Bone marrow (tissue), 2 donors: ENCODE data around the gene BTBD2.
"Not testable (repeated sequence)": the region's sequence is repeated elsewhere in the genome, so short reads cannot be mapped to it uniquely, and the experiment has no call there.

Experiments used
- DNase-seq, 2 donors: peaks; one replicate each; lab custom pipeline; 2025; lab: John Stamatoyannopoulos, UW

Gene BTBD2

DNA sequence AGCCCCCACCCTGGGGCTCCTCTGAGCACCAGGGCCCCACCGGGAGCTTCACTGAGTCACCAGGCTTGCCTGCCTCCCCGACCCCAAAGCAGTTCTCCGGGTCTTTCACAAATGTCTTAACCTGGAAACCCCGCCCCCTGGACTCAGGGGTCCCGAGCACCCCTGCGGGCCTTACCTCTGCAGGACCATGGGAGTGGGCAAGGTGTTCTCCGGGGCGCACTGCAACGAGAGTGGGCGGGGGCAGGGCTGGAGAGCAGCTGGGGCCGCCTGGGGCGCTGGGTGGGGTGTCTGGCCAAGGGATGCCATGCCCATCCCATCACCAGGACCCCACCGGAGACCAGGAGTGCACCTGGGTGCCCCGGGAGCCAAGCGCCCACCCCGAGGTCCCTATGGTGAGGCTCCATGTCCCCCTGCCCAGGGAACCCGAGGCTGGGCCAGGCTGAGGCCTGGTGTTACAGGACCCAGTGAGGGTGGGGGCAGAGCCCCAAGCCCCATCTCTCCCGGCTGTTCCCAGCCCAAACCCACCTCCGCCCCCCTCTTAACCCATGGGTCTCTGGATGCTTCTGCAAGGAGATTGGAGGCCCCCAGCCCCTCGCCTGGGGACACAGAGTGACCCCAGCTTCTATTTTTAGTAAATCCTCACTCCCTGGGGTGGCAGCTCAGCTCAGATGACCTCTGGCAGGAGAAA, 24.6 kb upstream of the BTBD2 start:
- no peak for DNase-seq

DNA sequence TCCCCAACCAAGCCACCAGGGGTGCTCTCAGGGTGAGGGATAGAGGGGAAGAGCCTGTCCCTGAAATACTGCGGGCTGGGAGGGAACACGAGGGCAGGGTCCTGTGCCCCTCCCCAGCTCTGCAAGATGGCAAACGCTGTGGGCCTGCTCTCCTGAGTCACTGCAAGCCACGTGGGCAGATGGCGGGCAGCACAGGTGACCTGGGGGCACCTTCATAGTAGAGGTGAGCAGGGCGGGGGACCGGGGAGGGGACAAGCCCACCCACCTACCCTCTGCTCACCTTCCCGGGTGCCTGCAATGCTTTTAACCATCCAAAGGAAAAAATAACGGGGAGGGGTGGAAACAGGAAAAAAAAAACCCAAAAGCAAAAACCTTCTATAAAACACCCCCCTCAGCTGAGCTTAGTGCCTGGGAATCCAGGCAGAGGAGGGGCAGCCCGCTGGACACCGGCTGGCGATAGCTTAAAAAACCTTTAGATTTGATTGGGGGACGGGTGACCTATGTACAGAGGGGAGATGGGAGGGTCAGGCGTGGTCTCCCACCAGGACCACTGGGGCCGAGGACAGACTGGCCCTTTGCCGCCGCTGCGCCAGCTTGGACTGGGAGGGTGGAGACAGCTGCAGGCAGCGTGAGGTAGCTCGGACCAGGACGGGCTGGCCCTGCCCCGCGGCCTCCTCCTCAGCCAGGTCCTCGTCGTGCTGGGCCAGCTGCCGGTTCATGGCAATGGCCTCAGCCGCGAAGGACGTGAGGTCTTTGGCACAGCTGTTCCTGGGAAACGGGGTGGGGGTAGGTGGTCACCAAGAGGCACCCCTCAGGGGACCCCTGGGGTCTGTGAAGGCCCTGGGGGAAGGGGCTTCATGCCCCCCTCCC, 23.8 kb upstream of the BTBD2 start:
- DNase-seq: no peak

GRCh38 chr19:2038284-2039088, 23.0 kb upstream of the BTBD2 start:
- no peak for DNase-seq

DNA sequence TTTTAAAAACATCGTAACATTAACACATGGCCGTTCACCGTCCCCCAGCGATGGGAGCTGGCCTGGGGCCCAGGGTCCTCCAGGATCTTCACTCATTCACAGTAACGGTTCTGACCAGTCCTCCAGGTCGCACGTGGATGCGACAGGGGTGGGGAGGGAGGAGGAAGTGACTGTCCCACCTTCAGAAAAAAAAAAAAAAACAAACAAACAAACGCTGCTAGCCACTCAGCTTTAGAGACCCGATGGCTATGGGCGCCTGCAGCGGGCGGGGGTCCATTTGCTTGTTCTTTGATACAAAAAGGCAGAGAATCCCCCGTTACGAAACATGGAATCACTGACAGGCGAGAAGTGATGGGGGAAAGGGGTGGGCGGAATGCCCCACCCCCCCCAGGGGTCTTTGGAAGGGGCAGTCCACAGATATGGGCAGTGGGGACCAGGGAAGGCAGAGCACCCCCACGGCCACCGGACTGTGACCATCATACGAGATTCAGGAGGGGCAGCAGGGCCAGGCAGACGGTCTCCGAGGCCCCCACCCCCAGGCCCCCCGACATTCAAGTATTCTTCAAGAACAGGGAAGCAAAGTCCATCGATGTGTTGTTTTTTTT, 22.2 kb upstream of the BTBD2 start:
- no peak for DNase-seq

DNA sequence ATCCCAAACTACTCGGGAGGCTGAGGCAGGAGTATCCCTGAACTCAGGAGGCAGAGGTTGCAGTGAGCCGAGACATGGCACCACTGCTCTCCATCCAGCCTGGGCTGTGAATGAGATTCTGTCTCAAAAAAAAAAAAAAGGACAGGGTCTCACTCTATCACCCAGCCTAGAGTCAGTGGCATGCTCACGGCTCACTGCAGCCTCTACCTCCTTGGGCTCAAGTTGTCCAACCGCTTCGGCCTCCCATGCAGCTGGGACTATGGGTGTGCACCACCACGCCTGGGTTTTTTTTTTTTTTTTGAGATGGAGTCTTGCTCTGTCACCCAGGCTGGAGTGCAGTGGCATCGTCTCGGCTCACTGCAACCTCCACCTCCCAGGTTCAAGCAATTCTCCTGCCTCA, 20.9 kb upstream of the BTBD2 start:
- no peak for DNase-seq

- DNase-seq: no peak
Measured at GRCh38 chr19:2035590-2035991, 20.1 kb upstream of the BTBD2 start.

GRCh38 chr19:2034729-2035589, 19.4 kb upstream of the BTBD2 start:
- DNase-seq: peak in 1 of 2 donors; percentile 20

DNA sequence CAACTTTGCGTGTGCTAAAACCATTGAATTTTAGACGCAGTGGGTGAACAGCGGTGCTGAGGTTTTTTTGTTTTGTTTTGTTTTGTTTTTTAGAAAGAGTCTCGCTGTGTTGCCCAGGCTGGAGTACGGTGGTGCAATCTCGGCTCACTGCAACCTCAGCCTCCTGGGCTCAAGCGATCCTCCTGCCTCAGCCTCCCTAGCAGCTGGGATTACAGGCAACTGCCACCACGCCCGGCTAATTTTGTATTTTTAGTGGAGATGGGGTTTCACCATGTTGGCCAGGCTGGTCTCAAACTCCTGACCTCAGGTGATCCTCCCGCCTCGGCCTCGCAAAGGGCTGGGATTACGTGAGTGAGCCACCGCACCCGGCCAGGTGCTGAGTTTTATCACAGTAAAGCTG, 18.7 kb upstream of the BTBD2 start:
- not testable (repeated sequence) for DNase-seq

- DNase-seq: no peak
Measured at GRCh38 chr19:2033825-2034159, 18.3 kb upstream of the BTBD2 start.

- no peak for DNase-seq
Measured at GRCh38 chr19:2033115-2033824, 17.8 kb upstream of the BTBD2 start.

DNA sequence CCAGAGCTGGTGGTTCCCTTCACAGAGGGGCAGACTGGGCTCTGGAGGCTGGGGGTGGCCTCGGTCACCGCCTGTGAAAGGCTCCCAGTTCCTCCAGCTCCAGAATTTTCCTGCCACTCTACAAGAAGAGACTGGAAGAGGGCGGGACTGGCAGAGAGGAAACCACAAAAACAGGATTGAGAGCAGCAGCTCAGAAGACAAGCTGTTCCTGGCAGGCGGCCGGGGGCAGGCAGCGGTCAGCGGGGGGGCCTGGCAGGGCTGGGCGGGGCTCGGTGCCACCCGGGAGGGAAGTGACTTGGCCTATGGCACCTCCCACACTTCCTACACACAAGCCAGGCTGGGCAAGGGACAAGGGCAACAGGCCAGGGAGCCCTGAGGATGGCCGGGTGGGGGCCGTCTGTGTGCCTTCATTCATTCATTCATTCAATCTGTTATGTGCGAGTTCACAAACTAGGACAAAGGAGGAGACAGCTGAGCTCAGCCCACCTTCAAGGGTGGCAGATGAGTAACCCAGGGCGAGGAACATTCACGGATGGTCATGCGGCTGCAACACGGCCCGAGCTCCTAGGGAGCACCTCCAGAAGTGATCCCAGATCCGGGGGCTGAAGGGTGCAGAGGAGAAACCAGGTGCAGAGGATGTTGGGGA, 16.9 kb upstream of the BTBD2 start:
- DNase-seq: peak; percentile 48 to 60

GRCh38 chr19:2027361-2027760, 11.8 kb upstream of the BTBD2 start:
- no peak for DNase-seq

- no peak for DNase-seq
Measured at GRCh38 chr19:2026770-2027169, 11.3 kb upstream of the BTBD2 start.

- DNase-seq: no peak
Measured at GRCh38 chr19:2022289-2022688, 6.8 kb upstream of the BTBD2 start.

GRCh38 chr19:2021453-2022140, 6.1 kb upstream of the BTBD2 start:
- no peak for DNase-seq

DNA sequence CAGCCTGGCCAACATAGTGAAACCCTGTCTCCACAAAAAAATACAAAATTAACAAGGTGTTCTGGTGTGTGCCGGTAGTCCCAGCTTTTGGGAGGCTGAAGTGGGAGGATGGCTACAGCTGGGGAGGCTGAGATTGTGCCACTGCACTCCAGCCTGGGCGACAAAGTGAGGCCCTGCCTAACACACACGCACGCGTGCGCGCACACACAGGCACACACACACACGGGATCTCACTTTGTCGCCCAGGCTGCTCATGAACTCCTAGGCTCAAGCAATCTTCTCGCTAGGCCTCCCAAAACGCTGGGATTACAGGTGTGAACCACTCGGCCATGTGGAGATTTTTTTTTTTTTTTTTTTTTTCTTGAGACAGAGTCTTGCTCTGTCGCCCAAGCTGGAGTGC, 3.2 kb upstream of the BTBD2 start:
- no peak for DNase-seq

DNA sequence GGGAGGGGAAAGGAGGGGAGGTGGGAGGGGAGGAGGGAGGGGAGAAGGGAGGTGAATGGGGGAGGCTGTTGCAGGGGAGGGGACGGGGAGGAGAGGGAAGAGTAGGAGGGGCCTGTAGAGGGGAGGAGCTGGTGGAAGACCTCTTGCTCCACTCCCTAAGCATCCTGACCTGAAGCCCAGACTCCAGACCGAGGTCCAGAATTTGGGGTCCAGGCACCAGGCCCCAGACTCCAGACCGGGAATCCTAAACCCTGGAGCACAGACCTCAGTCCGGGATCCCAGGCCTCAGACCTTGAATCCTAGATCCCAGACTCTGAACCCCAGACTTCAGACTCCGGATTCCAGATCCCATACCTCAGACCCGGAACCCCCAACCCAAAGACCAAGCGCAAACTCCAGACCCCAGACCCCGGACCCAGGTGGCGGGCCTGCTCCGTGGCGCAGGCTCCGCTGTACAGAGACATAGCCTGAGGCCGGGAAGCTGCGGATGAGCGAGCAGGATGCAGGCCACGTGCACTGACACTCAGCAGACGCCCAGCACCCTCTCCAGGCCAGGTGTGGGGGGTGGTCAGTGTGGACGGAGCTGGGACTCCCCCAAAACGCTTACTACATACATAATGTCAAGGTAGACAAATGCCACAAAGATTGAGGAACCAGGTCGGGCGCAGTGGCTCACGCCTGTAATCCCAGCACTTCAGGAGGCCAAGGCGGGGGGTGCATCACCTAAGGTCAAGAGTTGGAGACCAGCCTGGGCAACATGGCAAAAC, 710 bp upstream of the BTBD2 start:
- peak; percentile 12 to 70 for DNase-seq

DNA sequence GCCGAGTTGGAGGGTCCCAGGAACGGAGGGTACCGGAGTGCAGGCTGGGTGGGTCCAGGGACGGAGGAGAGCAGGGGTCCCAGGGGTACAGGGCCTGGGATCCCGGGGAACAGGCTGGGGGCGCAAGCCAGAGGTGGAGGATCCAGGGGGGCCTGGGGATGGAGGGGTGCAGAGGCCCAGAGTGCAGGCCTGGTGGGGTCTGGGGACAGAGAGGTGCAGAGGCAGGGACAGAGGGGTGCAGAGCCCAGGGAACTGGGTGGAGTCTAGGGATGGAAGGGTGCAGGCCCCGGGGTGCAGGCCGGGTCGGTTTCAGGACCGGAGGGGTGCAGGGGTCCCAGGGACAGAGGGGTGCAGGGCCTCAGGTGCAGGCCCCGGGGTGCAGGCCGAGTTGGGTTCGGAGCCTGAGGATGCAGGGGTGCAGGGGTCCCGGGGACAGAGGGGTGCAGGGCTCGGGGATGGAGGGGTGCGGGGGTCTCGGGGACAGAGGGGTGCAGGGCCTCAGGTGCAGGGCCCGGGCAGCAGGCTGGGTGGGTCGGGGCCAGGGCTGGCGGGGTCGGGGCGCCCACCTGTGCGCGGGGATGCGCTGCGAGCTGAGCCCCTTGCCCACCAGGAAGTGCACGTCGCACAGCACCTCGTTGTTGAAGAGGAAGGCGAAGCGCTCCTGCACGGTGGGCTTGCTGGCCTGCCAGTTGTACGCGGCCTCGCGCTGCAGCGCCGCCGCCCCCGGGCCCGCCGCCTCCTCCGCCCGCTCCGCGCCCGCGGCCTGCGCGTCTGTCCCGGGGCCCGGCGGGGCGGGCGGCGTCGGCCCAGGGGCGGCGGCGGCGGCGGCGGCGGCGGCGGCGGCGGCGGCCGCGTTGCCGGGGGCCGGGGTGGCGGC, 545 bp downstream of the BTBD2 start:
- DNase-seq: no peak
